ENCODE measurements around the gene PZP. TPM values are rescaled to one million over a fixed set of nuclear protein-coding genes. Genes with fewer than 3 reads are reported as not detected.

Gene PZP
- total and polyA plus RNA-seq, 2 of the 13 experiments (the other 11 are each of a cell fraction or from before 2014, with no cell fraction given) = 0.07 to 0.89 TPM

- Histone ChIP-seq H3K36me3 (replicated peaks in 1 of 2; ENCODE audit: control insufficient read depth in 1 of 2, insufficient read depth in 2 of 2, low read length in 2 of 2) (no peaks in the 10 kb centered on the region), H3K9me3 (ENCODE audit: low read length) (no peaks in the 10 kb centered on the region), H3K27ac (ENCODE audit: extremely low read length, insufficient read depth, low read length) (peak overlapping the region; percentile 96), H4K20me1 (ENCODE audit: insufficient read depth, low read length) (no peaks in the 10 kb centered on the region), H3K79me2 (ENCODE audit: insufficient read depth, low read length) (no peaks in the 10 kb centered on the region), H3K4me3 (replicated peaks in 1 of 3; ENCODE audit: insufficient read depth in 1 of 3, low read depth in 2 of 3, low read length in 3 of 3) (no peak overlapping the region), H3K27me3 (ENCODE audit: control insufficient read depth in 1 of 2, insufficient read depth in 2 of 2, low read length in 2 of 2) (no peaks in the 10 kb centered on the region), H3K4me1 (ENCODE audit: insufficient read depth, low read length) (peaks cover 84% of the 10 kb centered on the region), H2AFZ (ENCODE audit: low read length) (no peak overlapping the region), H3K9ac (ENCODE audit: insufficient read depth, low read depth, low read length) (no peak overlapping the region), H3K4me2 (ENCODE audit: low read depth, low read length) (peak overlapping the region; percentile 65; the same call in 1 of the 2 replicates)
- intact Hi-C loops (cut with micrococcal nuclease; ENCODE audit: unreplicated experiment) (loop anchor here (2.0 kb wide), 1 partner anchor 19 kb away; the partner anchor contains the start of gene A2M), in situ Hi-C loops (cut with HindIII; ENCODE audit: extremely low pct_ligation_motif_present, low pct_unique_long_range_greater_than_20kb) (no loop called here)
- 88% methylated on average over 1 of the region's 1 CpG for WGBS (ENCODE audit: low lambda C conversion rate)
- FAIRE-seq (no peak), DNase-seq (ENCODE audit: low spot score) (no peak), ATAC-seq (no peak)
- BruUV-seq (replicated peaks) = no TSS peak
- CTCF ChIA-PET (ENCODE audit: low intra/inter-chr PET ratio, low total read pairs) = no interaction called here
- POLR2A ChIA-PET = interaction anchor here (1.5 to 2.5 kb wide), 4 partner anchors 10 to 18 kb away, joined by 4 to 67 read pairs (median 11); partner anchors contain the start of gene A2M
- TF ChIP-seq ZNF776 (CRISPR knock-in tag; IDR thresholded peaks at IDR 0.05) (no peak), NFKB2 (CRISPR knock-in tag; IDR thresholded peaks at IDR 0.05; ENCODE audit: borderline replicate concordance) (no peak), MAFK (conservative IDR thresholded peaks at IDR 0.05 in 1 of 2, IDR thresholded peaks at IDR 0.05 in 1 of 2; ENCODE audit: low read length in 2 of 2) (peak; percentile 11 to 52; a peak in 2 of 4 replicates), LRRFIP1 (CRISPR knock-in tag; conservative IDR thresholded peaks at IDR 0.05) (no peak), NFE2L2 (IDR thresholded peaks at IDR 0.05; ENCODE audit: low read length) (no peak)
These were observed 74.8 kb downstream of the PZP start for GRCh38 chr12:9133216-9133916.
